NCI-H1436 treated with DMSO at 0.1 percent for 48 hours (cell line): ENCODE results near the gene CCDC112.
"Not testable (repeated sequence)": the region's sequence is repeated elsewhere in the genome, so short reads cannot be mapped to it uniquely, and the experiment has no call there.

Experiments used
- DNase-seq: peaks from one replicate; lab custom pipeline; 2025; lab: John Stamatoyannopoulos, UW

CCDC112 gene

DNA sequence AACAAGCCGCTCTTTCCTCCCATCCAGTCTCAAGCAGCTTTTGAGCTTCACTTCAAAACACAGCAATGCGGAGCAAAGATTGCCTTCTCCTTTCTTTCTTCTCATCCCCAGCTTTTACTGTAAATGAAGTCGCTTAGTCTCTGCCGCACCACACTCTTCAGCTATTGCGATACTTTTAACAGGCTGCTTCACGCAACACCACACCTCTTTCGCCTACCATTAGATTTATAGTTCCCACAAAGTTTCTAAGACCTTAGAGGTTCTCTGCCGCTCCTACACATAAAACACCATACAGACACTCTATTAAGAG lies 34.5 kb downstream of the CCDC112 start:
- DNase-seq: no peak

GRCh38 chr5:115260248-115260647 lies 36.2 kb downstream of the CCDC112 start:
- DNase-seq: no peak

GRCh38 chr5:115257981-115258380 lies 38.5 kb downstream of the CCDC112 start:
- no peak for DNase-seq

DNA sequence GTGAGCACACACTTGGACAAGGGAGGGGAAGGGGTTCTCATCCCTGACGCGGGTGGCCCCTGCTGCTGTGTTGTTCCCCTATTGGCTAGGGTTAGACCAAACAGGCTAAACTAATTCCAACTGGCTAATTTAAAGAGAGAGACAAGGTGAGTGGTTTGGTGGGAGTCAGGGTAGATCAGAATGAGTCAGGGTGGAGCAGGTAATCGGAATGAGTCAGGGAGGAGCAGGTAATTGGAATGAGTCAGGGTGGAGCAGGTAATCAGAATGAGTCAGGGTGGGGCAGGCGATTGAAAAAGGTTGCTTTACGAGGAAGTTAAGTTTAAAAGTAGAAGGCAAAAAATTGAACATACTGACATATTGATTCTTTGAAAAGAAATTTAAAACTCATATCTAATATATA lies 47.1 kb downstream of the CCDC112 start:
- not testable (repeated sequence) for DNase-seq

DNA sequence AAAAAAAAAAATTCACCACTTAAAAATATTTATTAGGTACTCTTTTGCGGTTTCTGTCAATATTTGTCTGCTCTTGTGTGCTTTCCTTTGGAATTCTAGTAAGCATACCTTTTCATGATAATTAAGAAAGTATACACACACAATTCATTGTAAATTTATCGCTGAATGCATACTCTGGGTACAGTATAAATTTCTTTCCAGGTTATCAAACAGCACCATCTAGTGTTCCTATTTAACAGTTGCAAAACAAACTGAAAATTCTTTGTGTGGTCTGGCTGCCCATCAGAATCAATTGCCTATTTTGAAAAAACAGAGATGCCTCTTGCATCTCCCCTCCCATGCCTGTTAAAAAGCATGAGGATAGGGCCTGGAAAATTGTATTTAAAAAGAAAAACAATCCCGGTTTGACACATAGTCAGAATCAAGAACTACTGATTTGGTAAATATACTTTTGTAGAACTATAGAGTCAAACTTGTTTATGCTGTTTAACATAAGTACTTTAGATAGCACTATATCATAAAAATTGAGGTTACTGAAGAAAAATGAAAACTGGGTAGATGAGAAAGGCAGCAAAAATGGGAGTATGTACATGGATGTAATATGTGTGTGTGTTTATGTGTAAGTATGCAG lies 50.0 kb downstream of the CCDC112 start:
- DNase-seq: no peak

- DNase-seq: no peak
Observed at GRCh38 chr5:115243412-115243811, 53.0 kb downstream of the CCDC112 start.

DNA sequence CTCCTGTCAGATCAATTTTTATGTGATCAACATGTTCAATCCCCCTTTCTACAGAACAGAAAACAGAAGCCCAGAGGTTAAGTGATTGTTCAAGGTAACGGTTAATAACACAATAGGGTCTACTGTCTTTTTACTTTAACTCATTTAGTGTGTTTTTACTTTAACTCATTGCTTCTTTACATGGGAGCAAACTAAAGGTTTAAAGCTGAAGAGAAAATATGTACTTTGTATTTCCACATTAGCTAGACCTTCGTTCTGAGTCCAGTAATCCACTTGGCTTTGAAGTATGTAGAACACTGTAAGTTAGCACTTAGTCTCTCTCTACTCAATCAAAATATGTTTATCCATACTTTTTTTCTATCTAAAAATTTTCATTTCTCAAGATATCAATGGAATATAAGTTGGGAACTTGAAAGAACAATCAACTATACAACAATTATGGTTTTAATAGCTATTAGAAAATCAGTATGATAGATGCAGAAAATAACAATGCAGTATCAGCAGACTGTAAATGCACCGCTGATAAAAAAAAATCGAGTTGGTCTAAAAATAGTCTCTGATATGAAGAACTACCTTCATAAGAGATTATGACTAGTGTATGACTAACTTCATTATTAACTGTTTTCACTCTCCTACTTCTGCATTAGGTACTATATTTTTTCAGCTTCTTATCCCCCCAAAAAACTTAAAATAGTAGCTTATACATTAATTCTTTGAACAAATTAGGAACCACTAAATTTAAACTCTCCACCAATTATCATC lies 54.4 kb downstream of the CCDC112 start:
- no peak for DNase-seq

DNA sequence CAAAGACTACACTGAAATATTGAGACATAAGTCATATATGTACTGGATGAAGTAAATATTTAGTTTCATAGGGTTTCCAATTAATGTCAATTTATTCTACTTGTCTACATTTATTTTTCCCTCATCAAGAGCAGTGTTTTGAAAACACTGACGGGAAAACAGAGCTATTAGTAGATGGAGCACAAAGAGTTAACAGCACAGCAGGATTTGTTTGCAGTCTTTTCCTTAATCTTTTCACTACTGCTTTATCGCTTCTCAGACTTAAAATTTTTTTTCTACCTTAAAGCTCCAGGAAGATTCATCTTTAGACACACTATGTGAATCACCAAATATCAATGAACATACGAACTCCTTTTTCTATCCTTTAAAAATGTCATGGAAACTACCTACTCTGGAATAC lies 59.4 kb downstream of the CCDC112 start:
- no peak for DNase-seq

DNA sequence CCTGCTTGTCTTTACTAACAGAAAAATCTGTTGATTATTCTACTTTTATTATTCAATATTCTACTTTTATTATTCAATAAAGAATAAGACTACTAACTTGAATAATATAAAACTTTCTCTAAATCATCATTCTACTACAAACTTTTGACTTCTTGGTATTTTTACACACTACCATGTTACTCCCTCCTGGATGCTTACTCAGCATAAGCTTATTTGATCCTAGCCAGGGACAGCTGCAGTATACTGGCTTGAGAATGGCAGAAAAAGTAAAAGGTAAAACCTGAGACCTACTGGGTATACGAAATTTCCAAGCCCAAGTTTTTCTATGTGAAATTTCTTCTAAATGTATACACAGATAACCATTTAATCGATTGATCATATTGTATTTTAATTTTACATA lies 59.9 kb downstream of the CCDC112 start:
- DNase-seq: no peak

- DNase-seq: no peak
Observed at GRCh38 chr5:115231598-115231997, 64.9 kb downstream of the CCDC112 start.

GRCh38 chr5:115229606-115230005 lies 66.8 kb downstream of the CCDC112 start:
- no peak for DNase-seq

DNA sequence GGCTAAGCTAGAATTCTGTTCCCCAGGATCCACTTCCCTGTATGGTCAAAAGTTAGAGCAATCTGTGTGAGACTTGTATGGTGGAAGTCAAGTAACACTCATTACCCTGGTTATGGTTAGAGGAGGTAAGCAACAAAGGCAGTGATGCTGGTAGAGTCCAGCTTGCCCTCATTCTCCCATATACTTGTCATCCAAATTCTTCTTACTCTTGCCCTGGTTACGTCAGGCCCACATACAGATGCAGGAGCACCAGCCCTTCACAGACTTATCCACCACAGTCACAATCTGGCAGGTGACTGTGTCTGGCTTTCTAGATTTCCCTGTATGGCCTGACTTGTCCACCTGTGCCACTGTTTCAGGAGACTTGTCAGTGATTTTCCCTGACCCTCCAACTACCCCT lies 69.2 kb downstream of the CCDC112 start:
- no peak for DNase-seq
